HG02642 (cell line): Measurements from ENCODE around the gene TCTN1.
"Not testable (repeated sequence)": the region's sequence is repeated elsewhere in the genome, so short reads cannot be mapped to it uniquely, and the experiment has no call there.

ENCODE experiments used
- ATAC-seq: cut with Tn5 transposase; IDR thresholded peaks from one replicate; pipeline ENCODE4 v1.9.1; 2021; ENCODE audit warnings: mild to moderate bottlenecking; ENCODE audit not compliant: unreplicated experiment, poor library complexity

The TCTN1 gene

DNA sequence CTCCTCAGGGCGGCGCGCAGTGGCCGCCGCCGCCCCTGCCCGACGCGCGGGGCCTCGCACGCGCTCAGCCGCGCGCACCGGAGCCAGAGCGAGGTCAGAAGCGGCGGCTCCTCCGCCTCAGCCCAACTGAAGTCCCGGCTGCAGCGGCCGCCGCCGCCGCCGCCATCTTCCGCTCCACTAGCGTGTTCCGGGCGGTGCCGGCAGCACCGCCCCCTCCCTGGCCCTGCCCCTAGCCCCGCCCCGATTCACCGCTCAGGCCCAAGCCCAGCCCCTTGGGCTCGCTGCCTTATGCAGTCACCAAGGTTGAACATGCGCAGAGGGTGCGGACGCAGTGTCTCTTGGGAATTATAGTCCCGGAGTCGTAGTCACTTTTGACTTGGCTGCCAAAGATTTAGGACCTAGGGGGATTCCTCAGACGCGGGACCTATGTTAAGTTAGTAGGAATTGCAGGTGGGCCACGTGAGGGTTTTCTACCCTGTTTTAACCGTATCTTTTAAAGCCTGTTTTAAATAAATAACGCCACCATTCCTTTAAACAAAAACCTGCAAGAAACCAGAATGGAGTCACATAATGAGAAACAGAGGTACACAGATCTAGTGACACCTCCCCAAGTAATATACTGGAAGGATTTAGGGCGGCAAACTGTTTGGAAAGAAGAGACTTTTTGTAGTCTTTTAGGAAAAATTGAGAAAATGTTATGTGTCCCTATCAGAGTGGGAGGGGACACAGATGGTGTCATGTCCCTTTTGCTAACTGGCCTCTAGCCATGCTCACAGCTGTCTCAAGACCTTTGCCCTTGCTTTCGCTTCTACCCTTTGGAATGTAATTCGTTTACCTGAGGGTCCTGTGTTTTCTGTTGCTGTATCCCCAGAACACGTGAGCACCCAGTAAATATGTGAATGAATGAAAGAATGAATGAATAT lies 30.5 kb upstream of the TCTN1 start, which contains the start of gene PPTC7:
PPTC7 (minus strand) TSS at position 182 of the 923 bp plus-strand sequence. CDS start 287 bp downstream, outside the sequence.
- peak; percentile 84 for ATAC-seq

DNA sequence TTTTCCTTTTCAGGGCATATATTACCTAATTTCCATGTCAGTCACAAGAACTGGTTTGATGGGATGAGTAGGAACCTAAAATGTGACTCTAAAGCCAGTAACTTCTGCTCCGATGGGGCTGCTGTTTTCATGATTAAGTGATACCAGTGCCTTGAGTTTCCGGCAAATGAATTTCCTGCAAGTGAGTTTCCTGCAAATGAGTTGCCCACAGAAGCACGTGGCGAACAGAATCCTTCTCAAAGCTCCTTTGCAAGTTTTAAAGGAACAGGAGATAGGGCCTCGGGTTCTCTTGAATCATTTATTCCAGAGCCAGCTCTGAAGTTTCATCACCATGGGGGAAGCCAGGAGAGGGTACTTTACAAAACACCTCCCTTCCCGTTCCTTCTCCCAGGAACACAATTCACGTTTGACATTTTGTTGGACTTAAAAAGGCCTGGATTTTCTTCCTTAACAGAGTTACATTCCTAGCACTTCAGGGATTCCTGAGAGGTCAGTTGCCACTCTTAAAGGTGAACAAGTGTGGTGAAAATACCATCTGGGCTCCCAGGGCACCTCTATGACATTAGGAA lies 28.6 kb upstream of the TCTN1 start:
- no peak for ATAC-seq

- not testable (repeated sequence) for ATAC-seq
Observed at GRCh38 chr12:110587102-110587501, 26.8 kb upstream of the TCTN1 start.

DNA sequence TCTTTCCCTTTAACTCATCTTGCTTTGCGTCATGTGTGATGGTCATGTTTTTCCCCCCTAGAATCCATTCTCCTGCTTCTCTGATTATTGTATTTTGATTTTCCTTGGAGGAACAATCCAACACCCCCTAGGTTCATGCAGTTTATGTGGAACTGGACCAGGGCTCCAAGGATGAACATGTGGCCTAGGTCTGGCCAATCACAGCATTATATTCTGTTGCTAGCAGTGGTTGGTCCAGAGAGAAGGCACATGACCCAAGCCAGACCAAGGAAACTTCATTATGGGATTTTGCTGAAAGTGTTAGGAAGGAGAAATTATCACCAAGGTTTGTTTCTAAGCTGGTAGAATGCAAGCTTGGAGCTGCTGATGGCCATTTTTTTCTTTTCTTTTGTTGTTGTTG lies 23.9 kb upstream of the TCTN1 start:
- no peak for ATAC-seq

- no peak for ATAC-seq
Observed at GRCh38 chr12:110590806-110591326, 23.1 kb upstream of the TCTN1 start.

GRCh38 chr12:110591451-110592051 lies 22.4 kb upstream of the TCTN1 start:
- ATAC-seq = no peak

DNA sequence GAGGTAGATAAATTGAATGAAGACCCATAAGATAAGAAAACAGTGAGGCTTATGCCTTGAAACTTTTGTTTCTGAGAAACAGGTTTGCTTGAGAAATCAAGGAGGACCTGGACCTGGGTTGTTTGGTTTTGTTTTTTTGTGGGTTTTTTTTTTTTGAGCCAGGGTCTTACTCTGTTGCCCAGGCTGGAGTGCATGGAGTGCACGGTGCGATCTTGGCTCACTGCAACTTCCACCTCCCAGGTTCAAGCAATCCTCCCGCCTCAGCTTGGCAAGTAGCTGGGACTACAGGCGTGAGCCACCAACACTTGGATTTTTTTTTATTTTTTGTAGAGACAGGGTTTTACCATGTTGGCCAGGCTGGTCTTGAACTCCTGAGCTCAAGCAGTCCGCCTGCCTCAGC lies 21.9 kb upstream of the TCTN1 start:
- ATAC-seq = no peak

DNA sequence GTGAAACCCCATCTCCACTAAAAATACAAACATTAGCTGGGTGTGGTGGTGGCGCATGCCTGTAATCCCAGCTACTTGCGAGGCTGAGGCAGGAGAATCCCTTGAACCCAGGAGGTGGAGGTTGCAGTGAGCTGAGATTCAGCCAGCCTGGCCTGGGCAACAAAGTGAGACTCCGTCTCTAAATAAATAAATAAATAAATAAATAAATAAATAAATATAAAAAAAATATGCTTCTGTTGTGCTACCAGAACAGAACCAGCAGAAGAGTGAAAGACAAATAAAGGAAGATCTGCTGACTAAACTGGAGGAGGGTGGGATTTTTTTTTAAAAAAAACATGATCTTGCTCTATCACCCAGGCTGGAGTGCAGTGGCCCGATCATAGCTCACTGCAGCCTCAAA lies 21.0 kb upstream of the TCTN1 start:
- ATAC-seq = not testable (repeated sequence)

DNA sequence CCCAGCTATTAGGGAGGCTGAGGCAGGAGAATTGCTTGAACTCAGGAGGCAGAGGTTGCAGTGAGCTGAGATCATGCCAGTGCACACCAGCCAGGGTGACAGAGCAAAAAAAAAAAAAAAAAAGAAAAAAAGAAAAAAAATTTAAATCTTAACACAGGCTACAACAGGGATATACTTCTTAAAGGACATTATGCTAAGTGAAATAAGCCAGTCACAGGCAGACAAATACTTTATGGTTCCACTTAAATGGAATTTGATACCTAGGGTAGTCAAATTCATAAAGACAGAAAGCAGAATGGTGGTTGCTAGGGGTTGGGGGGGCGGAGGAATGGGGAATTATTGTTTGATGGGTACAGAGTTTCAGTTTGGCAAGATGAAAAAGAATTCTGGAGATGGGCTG lies 16.0 kb upstream of the TCTN1 start:
- ATAC-seq = no peak

GRCh38 chr12:110599334-110599733 lies 14.6 kb upstream of the TCTN1 start:
- no peak for ATAC-seq

DNA sequence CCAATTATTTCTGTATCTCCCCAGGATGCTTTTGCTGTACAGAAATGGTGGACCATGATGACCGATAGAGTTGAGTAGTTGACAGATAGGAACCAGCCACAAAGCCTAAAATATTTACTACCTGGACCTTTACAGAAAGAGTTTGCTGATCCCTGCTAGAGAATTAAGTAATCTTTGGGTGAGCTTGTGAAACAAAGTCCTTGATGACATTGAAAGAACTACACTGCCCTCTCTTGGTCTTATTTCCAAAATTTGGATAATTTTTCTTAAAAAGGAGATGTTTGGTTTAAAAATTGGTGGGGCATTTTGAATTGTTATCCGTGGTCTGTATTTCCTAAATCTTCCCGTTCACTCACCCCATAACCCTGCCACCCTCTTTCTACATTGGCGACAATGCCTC lies 13.7 kb upstream of the TCTN1 start:
- ATAC-seq = no peak

DNA sequence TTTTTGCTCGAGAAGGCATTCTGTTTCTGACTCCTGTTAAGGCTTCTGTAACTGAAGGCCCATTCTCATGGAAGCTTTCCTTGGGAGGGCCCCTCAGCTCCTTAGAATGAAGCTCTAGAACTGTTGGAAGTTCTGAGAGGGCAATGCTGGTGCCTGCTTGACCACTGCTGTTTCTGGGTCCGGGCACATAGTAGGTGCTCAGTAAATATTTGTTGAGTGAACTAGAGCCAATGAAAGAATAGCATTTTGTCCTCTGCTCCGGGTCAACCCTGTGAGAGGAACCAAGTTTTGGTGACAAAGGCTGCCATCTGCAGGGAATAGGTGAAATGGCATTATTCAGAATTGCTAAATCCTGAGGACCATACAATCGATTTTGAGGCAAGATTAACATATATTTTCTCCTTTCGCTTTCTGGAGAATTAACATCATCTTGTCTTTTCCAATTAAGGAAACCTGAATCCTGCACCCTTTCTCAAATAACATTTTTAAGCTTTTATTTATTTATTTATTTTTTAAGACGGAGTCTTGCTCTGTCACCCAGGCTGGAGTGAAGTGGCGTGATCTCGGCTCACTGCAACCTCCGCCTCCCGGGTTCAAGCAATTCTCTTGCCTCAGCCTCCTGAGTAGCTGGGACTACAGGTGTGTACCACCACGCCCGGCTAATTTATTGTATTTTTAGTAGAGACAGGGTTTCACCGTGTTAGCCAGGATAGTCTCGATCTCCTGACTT lies 11.7 kb upstream of the TCTN1 start:
- not testable (repeated sequence) for ATAC-seq

- ATAC-seq = no peak
Observed at GRCh38 chr12:110606253-110606611, 7.7 kb upstream of the TCTN1 start.

DNA sequence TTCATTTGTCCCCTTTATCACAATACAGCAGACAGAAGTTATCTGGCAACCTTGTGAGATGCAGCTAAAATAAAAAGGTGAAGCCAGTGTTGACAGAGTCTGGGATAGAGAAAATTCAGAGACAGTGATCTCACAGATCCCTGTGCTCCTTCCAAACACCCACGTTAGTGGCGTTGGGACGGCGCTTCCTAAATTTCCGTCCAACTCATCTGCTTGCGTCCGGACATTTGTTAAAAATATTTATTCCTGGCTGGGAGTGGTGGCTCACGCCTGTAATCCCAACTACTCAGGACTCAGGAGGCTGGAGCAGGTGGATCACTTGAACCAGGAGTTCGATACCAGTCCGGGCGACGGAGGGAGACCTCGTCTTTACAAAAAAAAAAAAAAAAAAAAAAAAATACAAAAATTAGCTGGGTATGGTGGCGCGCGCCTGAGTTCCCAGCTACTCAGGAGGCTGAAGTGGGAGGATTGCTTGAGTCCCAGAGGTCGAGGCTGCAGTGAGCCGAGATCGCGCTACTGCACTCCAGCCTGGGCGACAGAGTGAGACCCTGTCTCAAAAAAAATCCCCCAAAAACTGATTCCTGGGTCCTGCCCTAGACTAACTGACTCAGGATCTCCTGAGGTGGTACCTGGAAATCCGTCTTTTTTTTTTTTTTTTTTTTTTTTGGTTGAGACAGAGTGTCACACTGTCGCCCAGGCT lies 708 bp upstream of the TCTN1 start:
- no peak for ATAC-seq

GRCh38 chr12:110615171-110615570 lies 1.2 kb downstream of the TCTN1 start:
- ATAC-seq = no peak

DNA sequence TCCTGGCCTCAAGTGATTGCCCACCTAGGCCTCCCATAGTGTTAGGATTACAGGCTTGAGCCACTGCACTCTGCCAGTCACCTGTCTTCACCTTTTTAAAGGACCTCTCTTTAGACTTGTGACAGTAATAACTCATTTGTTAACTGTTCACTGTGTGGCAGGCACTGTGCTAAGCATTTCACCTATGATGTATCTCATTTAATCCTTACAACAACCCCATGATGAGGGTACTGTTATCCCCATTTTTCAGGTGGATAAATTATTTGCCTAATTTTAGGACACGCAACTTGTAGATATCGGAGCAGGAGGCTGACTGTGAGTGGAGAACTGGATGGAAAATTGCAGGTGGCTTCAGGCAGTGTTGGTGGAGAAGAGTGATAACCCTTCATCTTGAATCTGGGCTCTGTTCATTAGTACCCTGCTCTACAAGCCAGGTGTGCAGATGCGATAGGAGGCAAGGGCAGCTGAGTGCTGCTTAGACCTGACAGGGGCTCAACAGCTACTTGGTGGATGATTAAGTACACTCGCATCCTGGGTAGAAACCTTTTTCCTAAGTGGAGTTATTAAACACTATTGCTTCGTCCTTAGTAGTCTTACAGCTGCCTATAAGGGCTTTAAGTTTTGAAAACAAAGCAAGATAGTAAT lies 2.7 kb downstream of the TCTN1 start:
- no peak for ATAC-seq

DNA sequence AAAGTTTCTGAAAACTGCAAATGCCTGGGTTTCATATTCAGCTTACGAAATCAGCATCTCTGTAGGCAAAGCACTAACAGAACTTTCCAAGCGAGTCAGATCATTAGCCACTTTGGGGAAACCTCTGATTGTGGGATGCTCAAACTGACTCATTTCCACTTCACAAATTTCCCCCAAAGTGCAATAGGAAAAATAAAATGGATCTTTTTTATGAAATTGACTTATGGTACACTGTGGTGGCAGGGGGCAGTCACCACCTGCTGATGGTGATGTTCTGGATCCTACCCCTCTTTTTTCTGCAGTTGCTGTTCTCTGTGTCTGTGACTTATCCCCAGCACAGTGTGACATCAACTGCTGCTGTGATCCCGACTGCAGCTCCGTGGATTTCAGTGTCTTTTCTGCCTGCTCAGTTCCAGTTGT lies 5.6 kb downstream of the TCTN1 start:
- ATAC-seq = peak; percentile 57

DNA sequence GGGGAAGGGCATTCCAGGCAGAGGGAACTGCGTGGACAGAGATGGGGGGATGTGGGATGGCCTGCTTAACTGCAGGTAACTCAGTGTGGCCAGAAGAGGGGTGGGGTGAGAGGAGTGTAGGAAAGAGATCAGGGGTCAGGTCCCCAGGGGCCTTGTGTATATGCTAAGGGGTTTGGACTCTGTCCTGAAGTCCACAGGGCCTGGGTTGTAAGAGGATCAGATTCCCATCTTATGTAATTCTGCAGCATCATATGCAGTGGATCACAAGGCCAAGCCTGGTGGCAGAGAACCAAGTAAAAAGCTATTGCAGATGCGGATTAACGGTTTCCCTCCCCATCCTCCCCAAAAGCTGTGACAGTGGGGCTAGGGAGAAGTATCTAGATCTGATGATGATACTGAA lies 8.7 kb downstream of the TCTN1 start:
- no peak for ATAC-seq

DNA sequence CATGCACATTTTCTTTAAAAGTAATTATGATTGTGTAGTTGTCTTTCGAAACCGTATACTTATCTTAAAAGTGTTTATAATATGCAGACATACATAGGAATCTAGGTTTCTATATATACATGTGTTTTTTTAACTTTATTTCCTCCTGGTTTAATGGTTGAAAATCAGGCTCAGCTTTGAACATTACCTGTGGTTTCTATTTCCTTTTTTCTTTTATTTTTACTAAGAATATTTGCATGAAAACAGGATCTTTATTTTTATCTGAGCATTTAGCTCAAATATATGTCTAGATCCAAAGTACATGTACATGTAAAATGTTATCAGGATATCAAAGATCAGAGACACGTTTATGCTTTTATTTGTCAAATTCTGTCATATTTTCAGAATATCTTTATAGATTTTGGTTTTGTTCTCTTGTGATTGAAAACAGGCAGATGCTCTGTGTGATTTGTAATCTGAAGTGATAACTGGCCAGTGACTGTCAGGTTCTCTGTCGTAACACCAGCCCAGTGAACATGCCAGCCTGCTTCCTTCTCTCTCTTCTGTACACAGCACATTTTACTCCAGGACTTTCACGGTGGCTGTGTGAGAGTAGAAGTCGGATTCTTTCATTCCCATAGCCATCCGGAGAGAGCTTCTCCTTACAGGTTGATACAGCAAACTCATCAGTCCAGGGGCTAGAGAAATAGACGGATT lies 13.7 kb downstream of the TCTN1 start:
- ATAC-seq = no peak
